DMS53 (cell line): ENCODE measurements around the gene LIN37.

Source experiments
- DNase-seq: peaks from one replicate; lab custom pipeline; 2025; lab: John Stamatoyannopoulos, UW

Gene LIN37

DNA sequence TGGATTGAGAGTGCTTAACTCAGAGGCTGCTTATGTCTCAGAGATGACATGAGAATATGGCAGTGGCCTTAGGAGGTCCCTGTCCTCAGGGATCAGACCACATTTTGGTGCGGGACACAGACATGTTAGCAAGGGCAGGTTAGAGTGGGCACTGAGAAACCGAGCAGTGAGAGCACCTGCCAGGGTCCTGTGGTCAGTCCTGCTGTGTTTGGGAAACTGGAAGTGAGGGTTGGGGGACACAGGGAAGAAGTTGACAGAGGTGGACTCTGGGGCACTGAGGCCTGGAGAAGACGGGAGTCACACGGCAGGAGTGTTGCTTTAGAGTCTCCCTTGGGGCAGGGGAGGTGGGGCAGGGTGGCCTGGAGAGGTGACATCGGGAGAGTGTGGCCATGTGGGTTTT is 13.5 kb upstream of the LIN37 start:
- no peak for DNase-seq

- peak; percentile 61 for DNase-seq
Observed at GRCh38 chr19:35736913-35737886, 11.2 kb upstream of the LIN37 start.

GRCh38 chr19:35738021-35738886 is 10.1 kb upstream of the LIN37 start:
- no peak for DNase-seq

- no peak for DNase-seq
Observed at GRCh38 chr19:35738887-35739229, 9.5 kb upstream of the LIN37 start.

GRCh38 chr19:35739275-35740107 is 8.9 kb upstream of the LIN37 start:
- DNase-seq: peak; percentile 47

DNA sequence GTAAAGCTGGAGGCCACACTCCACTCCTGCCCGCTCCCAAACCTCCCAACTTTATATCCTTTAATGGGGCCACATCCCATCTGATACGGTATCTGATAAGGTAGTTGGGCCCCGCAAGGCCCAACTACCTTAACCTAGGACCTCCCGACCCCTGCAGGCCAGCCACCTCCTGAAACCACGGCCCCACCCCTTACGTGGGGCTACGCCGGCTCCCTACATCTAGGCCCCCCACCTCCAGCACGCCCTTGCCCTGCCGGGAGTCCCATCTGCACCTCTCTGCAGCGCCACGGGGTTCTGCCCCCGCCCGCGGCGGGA is 8.3 kb upstream of the LIN37 start:
- DNase-seq: no peak

GRCh38 chr19:35740423-35741202 is 7.8 kb upstream of the LIN37 start:
- DNase-seq: peak; percentile 100

DNA sequence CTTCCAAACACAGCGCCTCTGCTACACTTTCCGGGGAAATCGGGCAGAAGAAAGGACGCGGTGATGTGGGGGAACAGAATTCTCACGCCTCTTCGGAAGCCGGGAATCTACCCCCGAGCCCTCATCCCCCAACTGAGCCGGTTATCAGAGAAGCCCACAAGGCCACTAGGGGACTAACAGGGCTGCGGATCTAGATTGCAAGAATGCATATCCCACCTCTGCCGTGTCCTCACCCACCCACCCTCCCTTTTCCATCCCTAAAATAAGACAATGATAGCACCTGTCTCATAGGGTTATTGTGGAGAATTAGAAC is 7.2 kb upstream of the LIN37 start:
- DNase-seq: no peak

- DNase-seq: no peak
Observed at GRCh38 chr19:35742121-35742724, 6.2 kb upstream of the LIN37 start, which contains the start of gene IGFLR1. TSS of gene IGFLR1 (minus strand) at chr19:35742452. CDS start at chr19:35741180, 1,272 bp downstream.

DNA sequence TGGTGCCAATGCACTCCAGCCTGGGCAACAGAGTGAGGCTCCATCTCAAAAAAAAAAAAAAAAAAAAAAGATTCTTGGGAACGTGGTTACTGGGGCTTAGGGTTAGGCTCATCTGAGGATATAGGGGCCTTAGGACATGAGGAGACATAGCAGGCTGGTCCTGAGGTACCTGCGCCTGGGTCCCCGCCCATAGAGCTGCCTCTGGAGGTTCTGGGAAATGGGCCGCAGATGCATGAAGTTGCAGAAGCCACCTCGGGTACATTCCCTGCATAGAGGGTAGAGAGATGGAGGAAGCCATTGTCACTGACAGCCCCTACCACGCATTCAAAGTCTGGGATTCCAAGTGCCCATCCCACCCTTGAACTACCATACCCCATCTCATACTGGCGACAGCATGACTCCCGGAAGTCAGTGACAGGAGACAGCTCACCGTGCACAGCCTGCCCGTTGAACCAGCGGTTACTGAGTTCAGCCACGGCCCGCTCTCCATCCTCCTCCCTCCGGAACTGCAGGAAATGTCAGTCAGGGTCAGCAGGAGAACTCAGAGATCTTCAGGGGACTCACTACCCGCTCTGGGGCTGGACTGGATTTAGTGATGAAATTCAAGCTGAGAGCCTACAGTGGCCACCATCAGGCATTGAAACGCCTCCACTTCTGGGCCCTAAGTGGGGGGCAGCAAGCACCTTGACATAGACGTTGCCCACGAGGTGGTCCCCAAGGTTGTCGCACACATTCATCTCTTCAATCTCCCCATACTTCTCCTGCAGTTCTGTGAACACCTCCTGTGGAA is 4.5 kb upstream of the LIN37 start:
- DNase-seq: no peak

DNA sequence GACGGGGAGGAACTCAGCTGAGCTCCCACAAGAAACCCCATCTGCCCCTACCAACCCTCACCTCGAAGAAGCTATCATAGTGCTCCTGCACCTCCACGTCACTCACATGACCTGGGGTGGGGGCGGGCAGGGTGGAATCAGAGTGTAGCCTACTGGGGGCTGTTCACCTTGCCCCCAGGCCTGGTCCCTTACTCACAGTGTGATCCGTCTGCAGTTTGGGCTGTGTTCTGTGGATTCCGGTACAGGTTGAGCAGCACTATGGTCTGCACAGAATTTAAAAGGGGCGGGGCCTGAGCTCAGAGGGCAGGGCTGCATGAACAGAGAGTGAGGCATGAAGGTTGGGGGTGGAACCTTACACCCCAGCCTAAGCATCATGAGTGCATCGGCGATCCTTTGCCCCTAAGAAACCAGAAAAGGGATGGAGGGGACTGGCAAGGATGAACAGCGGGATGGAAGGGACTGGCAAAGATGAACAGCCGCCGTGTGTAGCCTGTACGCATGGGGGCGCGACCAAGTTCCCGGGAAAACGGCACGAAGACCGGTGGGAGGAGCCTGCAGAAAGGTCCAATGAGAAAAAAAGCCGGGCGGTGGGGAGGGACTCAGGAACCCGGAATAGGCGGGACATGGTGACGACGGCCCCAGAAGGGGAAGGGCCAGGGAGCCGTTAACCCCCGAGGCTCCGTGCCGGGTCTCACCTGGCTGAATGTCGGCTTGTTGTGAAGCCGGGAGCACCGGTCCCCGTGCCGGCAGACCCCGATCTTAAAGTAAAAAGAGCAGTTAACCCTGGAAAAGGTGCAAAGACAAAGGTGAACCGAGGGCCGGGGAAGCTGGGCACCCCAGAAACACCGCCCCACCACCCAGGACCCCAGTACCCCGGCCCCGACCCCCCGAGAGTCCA is 3.7 kb upstream of the LIN37 start:
- DNase-seq: peak; percentile 100

DNA sequence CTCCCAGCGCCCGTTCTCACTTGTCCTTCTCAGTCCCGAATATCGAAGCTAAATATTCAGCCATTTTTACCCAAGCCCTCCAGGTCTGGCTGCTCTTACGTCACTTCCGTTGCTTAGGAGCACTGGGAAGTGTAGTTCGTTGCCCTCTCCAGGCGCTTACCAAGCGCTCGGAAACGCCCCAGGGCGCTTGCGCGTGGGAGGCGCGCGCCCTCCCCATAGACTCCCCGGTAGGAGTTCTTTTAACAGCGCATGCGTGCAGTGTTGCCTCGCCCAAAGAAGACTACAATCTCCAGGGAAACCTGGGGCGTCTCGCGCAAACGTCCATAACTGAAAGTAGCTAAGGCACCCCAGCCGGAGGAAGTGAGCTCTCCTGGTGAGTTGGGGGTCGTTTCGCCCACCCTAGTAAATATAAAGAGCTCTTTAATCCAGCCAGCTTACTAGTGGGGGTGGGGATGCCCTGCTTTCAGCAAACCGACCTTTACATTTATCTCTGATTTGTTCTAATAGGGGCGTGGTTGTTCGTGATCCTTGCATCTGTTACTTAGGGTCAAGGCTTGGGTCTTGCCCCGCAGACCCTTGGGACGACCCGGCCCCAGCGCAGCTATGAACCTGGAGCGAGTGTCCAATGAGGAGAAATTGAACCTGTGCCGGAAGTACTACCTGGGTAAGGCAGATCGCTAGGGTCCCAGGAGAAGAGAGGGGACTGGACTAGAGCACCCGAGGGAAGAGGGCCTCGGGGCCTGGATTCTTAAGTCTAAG is 2.9 kb upstream of the LIN37 start, which contains the start of the genes PSENEN and U2AF1L4:
Gene PSENEN (plus strand): TSS at position 324 of the 759 bp plus-strand sequence. CDS start 280 bp downstream, at position 604.
Gene U2AF1L4 (minus strand): TSS at position 91 of the 759 bp plus-strand sequence. CDS start 27 bp downstream, at position 64.
- DNase-seq: peak; percentile 100

DNA sequence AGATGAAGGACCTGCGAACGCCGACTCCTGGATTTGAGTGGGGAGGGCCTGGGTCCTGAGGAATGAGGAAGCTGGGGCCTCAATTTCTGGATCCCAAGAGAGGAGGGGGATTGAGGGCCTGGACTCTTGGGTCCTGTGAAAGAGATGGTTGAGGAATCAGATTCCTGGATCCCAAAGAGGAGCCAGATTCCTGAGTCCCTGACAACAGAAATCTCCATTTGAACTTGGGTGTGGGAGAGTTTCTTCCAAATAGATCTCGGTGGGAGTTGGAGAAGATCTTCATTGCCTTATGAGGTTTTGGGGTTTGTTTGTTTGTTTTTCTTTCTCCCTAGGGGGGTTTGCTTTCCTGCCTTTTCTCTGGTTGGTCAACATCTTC is 2.3 kb upstream of the LIN37 start:
- DNase-seq: no peak

DNA sequence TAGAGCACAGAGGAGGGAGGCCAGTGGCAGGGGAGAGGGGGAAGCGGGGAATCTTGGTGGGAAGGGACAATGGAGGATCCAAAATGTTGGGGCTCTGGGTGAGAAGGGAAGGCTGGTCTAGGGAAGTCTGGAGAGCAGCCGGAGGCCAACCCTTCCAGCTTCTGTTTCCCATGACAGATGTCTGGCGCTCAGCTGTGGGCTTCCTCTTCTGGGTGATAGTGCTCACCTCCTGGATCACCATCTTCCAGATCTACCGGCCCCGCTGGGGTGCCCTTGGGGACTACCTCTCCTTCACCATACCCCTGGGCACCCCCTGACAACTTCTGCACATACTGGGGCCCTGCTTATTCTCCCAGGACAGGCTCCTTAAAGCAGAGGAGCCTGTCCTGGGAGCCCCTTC is 1.8 kb upstream of the LIN37 start:
- no peak for DNase-seq

DNA sequence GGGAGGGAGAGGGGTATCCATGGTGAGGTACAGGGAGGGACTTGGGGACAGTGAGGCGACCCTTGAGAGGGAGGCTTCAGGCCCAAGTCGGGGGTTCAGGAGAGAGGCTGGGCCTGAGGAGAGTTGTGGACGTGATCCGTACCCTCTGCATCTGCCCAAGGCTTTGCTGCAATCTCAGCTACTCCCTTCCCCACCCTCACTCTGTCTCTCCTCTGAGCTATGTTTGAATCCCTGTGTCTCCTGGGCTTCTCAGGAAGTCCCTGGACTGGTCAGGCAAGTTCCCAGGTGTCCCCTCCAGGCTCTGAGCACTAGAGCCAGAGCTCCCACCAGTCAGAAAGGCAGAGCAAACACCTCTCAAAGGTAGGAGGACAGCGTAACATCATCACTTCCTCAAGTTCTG is 1.8 kb downstream of the LIN37 start:
- peak; percentile 52 for DNase-seq

- no peak for DNase-seq
Observed at GRCh38 chr19:35751839-35752745, 3.7 kb downstream of the LIN37 start.

DNA sequence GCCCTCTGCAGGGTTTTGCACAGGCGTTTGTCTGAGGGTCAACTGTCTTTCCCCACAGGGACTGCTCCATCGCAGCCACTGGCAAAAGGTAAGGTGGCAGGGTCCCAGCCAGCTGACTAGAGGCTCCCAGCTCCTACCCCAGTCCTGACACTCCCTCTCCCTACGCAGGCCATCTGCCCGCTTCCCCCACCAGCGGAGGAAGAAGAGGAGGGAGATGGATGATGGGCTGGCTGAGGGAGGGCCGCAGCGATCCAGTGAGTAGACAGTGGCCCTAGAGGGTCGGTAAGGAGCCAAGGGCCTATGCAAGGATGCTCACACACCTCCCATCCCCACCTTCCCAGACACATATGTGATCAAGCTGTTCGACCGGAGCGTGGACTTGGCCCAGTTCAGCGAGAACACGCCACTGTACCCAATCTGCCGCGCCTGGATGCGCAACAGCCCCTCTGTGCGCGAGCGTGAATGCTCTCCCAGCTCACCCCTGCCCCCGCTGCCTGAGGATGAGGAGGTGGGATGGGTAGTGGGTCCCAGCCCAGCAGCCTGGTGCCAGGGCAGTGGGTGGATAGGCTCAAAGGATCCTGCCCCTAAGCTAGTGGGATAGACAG is 4.5 kb downstream of the LIN37 start:
- no peak for DNase-seq
